HPDE6-E6E7 (cell line): ENCODE results near the gene NENF.
A peak's percentile ranks its signal among the peaks of the same experiment; 100 is the strongest.
"Not testable (repeated sequence)": the region's sequence is repeated elsewhere in the genome, so short reads cannot be mapped to it uniquely, and the experiment has no call there.

ENCODE experiments used
- DNase-seq: peaks from one replicate; pipeline ENCODE4 v3.0.0; 2011; ENCODE audit warnings: missing footprints; ENCODE audit errors: extremely low spot score

Gene NENF

DNA sequence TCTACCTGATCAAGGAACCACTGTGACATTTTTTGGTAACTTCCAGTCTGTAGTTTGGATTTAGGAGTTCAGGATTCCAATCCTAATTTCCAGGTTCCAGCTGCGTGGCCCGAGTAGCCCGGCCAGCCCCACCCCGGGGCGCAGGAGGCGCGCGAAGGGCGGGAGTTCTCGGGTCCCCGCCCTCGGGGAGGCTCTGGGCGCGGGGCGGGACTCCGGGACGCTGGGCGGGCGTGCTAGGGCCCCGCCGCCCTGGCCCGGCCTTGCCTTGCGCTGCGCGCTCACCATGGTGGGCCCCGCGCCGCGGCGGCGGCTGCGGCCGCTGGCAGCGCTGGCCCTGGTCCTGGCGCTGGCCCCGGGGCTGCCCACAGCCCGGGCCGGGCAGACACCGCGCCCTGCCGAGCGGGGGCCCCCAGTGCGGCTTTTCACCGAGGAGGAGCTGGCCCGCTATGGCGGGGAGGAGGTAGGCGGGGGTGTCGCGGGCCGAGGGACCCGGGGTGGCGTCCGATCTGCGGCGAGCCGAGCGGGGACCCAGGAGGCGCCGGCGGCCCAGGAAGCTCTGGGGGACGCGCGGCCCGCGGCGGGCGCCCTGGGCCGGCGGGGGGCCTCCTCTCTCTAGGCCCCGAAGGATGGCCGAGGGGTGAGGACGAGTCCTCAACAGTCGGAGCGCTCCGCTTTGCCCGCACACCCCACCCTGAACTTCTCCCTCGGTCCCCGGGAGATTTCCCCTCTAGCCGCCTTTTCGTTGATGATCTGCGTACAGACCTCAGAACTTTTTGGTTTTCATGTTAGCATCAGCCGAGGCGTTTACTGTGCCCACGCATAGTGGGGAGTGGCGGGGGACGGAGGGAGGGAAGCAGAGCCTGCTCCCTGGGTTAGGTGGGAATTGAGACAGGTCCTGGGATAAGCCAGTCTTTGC is at the start of gene NENF:
Gene NENF, plus strand, starts transcription at position 260 of the 916 bp plus-strand sequence. Its CDS starts 24 bp downstream, at position 284.
- DNase-seq: peak; percentile 95

DNA sequence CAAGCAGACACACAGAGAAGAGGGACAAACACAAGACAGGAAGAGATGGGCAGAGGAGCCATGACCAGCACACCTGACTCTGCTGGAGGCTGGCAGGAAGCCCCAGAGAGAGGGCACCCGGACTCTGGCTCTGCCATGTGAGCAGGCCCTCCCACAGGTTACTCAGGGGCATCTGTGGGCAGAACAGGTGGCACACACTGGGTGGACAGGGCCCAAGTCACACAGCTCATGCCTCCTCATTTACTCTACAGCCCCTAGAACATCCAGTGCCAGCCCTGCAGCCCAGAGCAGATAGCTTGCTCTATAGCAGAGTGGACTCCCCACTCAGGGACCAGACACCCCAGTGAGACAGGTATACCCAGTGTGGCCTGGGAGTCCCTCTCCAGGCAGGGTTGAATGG is 46.7 kb upstream of the NENF start:
- DNase-seq: no peak

DNA sequence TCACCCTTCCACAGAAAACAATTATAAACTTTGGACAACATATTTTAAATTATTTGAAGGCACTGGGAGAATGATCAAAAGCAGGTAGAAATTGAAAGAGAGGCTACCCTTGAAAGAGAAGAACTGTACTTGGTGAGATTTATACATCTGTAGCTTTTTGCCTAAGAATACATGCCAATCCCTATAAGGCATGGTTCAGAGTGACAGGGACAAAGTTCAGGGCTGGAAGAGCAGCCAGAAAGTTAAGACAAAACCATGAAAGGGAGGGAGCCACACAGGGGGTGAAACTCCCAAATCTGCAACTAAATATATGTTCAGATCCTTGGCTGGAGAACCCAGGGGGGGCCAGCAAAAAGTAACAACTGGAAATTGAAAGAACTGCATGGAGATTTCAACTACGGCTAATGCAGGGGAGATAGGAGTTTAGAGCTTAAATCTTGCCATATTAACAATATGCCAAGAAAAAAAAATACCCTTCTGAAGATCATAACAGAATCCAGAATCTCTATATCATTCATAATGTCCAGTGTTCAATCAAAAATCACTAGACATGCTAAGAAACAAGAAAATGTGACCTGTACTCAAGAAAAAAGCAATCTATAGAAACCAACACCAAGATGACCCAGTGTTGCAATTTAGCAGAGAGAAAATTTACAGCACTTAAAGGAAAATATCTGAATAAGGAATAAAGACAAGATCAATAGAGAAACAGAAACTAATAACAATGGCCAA is 43.6 kb upstream of the NENF start:
- DNase-seq: no peak

DNA sequence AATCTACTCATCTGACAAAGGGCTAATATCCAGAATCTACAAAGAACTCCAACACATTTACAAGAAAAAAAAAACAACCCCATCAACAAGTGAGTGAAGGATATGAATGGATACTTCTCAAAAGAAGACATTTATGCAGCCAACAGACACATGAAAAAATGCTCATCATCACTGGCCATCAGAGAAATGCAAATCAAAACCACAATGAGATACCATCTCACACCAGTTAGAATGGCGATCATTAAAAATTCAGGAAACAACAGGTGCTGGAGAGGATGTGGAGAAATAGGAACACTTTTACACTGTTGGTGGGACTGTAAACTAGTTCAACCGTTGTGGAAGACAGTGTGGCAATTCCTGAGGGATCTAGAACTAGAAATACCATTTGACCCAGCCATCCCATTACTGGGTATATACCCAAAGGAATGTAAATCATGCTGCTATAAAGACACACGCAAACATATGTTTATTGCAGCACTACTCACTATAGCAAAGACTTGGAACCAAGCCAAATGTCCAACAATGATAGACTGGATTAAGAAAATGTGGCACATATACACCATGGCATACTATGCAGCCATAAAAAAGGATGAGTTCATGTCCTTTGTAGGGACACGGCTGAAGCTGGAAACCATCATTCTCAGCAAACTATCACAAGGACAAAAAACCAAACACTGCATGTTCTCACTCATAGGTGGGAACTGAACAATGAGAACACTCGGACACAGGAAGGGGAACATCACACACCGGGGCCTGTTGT is 36.9 kb upstream of the NENF start:
- DNase-seq: not testable (repeated sequence)

DNA sequence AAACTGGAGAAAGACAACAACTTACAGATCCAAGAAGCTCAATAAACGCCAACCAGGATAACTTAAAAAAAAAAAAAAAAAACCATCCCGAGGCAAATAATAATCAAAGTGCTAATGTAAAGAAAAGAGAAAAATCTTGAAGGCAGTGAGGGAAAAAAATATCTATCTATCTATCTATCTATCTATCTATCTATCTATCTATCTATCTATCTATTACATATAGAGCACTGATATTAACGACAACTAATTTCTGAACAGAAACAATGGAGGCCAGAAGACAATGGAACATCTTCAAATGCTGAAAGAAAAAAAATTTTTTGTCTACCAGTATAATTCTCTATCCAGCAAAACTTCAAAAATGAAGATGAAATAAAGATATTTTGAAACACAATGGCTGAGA is 36.1 kb upstream of the NENF start:
- no peak for DNase-seq

DNA sequence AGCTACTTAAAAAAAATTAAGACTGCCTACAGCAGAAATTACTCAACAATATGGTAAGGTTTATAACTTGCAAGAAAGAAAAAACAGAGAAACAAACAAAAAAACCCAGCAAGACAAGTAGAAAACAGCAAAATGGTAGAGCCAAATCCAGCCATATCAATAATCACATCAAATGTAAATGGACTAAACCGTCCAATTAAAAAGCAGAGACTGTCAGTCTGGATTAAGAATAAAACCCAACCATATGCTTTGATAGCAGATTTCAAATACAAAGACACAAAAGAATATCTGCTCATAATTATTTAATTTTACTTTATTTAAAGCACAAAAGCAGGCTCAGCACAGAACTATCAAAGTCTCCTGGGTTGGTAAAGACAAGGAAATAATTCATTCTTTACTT is 35.5 kb upstream of the NENF start:
- DNase-seq: no peak

DNA sequence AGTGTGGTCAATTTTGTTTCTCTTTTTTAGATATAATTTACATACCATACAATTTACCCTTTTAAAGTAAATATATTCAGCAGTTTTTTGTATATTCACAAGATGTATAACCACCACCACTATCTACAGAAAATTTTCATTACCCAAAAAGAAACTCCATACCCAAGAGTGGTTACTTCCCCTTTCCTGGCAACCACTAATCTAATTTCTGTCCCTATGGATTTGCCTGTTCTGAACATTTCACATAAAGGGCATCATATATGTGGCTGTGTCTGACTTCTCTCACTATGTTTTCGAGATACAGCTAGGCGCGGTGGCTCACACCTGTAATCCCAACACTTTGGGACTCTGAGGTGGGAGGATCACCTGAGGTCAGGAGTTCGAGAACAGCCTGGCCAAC is 31.7 kb upstream of the NENF start:
- no peak for DNase-seq

DNA sequence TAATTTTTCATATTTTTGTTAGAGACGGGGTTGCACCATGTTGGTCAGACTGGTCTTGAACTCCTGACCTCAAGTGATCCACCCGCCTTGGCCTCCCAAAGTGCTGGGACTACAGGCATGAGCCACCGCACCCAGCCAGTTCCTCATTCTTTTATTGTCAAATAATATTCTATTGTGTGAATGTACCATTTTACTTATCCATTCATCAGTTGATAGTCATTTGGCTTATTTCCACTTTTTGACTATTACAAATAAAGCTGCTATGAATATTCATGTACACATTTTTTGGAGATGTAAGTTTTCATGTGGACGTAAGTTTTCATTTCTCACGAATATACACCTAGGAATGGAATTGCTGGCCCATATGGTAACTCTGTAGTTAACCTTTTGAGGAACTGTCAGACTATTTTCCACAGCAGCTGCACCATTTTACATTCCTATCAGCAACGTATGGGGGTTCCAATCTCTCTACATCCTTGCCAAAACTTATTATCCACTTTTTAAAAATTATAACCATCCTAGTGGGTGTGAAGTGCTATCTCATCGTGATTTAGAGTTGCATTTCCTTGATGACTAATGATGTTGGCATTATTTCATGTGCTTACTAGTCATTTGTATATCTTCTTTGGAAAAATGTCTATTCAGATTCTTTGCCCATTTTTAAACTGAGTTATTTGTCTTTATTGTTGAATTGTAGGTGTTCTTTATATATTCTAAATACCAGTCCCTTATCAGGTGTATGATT is 30.7 kb upstream of the NENF start:
- no peak for DNase-seq

DNA sequence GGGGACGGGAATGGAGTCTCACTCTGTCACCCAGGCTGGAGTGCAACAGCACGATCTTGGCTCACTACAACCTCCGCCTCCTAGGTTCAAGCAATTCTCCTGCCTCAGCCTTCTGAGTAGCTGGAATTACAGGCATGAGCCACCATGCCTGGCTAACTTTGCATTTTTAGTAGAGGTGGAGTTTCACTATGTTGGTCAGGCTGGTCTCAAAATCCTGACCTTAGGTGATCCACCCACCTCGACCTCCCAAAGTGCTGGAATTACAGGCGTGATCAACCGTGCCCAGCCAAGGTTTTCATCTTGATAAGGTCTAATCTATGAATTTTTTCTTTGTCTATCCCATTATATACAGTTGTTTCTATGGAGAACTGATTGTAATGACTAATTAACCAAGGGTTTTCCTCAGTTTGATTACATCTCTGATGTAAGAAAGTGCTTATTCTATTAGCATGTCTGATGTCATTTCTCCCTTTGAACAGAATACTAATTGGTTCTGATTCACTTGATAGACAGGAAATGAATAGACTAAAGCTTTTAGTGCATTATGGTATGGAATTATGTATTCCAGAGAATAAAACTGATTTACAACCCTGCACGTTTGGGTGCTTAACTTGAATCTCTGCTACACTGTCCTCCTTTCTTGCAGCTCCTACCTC is 29.9 kb upstream of the NENF start:
- no peak for DNase-seq

DNA sequence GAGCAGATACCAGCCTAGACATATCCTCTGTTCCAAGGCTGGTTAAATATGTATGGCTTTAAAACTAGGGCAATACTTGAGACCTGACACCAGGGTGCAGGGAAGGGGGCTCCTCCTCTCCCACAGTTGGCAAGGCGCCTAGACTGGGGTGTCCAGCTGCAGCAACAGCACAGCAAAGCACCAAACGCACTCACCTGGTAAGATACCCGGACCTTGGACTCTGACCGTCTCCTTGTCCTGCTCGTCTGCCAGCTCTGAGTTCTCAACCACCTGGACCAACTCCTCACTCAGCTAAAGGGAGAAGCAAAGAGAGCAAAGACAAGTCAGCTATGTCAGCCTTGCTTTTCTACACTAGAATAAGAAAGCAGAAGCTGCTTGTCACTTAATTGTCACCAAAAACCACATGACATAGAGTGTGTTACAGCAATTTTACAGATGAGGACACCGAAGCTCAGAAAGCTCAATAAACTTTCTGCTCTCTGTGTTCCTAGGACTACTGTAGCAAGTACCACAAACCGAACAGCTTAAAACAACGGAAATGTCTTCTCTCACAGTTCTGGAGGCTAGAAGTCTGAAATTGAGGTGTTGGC is 22.4 kb upstream of the NENF start:
- DNase-seq: no peak

DNA sequence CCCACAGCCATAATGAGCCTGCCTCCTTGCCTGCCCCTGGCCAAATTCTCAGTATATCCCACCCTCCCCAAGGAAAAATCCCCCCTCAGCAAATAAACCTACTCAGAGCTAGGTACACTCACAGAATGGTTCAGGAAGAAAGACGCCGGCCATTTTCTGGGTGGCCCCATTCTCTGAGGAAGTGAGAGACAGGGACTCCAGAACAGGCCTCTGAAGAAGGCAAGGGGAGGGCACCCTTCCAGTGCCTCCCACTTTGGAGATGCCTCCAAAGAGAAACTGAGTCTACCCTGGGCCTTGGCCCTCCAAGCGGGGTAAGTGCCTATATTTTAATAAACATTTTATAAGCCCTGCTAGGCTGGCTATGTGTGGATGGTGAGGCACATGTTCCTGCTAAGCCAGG is 20.3 kb upstream of the NENF start:
- DNase-seq: no peak

DNA sequence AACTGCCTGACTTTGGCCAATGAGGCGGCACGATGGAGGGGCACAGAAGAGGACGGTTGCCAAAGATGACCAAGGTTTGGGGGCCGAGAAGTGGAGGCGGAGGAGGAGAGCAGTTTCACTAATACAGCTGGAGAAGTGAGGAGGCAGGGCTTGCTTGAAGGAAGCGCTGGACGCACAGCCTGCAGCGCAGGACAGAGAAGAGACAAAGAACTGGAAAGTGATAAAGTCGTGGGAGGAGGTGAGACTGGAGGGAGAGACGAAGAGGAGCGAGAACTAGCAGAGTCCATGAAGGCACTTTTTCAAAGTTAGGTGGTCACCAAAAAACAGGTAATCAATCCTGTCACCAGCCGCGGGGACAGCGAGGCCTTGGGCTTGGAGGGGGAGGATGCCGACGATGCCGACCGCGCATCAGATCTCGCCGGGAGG is 18.8 kb upstream of the NENF start:
- peak; percentile 43 for DNase-seq

DNA sequence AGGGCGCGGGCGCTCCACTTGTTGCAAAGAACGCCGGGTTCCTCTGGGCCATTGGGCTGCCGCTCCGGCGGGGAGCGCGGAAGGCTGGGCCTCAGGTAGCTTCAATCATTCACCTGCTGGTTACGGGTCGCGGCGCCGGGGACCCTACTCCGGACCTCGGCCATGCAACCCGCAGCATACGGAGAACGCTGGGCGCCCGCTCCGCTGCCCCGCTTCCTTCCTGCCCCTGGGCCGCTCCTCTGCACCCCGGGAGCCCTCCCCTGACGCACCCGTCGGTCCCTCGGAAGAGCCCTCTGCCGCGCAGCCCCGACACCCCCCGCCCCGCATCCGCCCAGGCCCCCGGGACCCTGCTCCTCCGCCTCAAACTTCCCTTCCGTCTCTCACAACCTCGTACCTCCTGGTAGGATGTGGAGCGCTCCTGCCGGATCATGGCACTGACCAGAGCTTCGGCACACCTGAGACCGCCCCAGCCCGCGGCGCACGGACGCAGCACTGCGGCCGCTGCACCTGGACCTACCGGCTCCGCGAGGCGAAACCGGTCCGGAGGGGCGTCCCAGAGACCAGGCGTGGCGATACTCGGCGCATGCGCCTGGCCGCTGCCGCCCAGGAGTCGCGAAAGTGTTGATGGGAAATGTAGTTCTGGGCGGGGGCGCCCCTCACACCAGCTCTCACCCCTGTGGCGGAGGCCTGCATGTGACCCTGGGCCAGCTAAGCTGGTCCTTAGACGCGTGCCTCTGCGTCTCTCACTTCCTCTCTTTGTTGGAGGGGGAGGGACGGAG is 18.2 kb upstream of the NENF start, which contains the start of gene PACC1:
Gene PACC1, minus strand, starts transcription at position 559 of the 779 bp plus-strand sequence. Its CDS starts 129 bp downstream, at position 430.
- peak; percentile 98 for DNase-seq

DNA sequence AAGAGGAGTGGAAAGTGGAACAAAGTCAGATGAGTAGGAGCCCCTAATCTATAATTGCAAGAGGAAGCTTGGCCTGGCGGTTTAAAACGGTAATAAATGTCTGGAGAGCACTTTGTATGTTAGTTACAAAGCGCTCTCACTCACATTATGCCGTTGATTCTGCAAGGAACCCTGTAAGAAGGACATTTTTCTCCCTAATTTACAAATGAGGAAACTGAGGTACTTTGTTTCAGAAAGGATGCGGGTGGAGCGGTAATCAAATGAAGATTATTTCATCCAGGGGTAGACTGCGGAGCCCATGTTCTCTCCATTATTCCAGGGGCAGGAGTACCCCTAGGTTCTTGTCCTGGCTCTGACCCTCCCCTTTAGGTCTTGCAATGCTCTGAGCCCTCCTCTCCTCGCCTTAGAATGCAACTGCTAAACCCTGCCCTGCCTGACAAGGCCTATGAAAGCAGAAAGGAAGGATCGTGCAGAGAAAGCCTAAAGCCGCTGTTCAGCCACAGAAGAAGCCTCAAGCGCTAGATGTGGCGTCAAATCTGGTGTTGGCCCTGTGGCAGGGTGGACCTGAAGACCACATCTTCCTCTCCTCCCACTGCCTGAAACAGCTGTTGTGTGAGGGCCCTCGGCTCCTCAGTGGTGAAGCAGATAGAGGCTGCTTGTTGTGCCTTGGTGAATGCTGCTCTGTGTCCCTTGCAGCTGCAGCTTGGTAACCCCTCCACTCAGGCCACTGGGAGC is 17.4 kb upstream of the NENF start:
- DNase-seq: no peak

DNA sequence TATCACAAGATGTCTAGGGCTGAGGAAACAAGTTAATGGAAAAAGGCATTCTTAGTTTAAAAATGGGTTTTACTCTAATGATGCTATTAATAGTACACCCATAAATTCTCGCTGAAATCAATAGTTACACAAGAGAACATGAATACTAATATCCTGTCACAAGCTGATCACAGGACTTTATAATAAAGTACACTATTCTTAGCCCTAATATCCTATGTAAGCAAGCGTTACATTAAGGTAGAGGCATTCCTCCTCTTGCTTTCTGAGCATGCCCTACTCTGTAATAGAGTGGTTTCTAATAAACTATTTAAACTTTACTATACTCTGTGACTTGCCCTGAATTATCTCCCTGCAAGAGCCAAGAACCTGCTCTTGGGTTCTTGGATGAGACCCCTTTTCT is 11.6 kb upstream of the NENF start:
- DNase-seq: no peak

DNA sequence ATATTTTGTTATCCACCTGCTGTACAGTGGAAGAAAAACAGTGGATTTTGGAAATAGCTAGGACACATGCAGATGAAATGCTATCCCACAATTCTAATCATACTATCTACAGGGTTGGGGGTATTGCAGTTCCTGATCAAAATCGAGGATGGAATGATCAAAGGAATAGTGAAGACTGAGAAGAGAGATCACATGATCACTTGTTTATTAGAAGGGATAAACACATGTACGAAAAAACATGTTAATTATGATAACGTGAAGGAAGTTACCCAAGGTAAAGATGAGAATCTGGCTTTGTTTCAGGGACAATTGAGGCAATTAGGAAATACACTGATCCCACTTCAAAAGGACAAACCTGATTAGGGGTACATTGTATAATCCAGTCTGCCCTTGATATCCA is 8.8 kb upstream of the NENF start:
- no peak for DNase-seq

DNA sequence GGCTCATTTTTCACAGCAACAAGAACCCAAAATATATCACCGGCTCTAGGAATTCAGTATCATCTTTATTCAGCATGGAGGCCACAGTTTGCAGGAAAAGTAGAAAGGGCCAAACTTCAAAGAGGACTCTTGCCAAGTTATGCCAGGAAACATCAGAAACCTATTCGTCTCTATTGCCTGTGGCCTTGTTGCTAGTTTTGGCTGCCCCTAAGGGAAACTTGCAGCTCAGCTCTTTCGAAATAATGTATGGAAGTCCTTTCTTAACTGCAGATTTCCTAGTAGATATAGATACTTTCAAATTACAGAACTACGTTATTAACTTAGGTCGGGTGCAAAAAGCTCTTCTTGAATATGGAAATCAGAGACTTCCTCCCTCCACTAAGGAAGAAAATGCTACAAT is 4.2 kb upstream of the NENF start:
- DNase-seq: no peak

DNA sequence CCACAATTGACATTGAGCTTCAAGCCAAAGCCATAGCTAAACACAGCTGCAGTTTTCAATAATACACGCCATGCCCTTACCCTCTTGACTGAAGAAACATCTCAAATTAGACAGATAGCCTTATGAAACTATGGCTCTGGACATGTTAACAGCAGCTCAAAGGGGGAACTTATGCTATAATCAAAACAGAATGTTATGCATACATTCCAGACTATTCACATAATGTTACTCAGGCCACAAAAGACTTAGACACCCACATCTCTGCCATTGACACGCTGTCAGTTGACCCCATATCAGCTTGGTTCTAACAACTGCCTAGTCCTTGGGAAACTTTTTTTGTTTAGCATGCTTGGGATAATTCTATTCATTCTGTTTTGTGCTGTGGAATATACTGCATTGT is 2.3 kb upstream of the NENF start:
- DNase-seq: no peak

DNA sequence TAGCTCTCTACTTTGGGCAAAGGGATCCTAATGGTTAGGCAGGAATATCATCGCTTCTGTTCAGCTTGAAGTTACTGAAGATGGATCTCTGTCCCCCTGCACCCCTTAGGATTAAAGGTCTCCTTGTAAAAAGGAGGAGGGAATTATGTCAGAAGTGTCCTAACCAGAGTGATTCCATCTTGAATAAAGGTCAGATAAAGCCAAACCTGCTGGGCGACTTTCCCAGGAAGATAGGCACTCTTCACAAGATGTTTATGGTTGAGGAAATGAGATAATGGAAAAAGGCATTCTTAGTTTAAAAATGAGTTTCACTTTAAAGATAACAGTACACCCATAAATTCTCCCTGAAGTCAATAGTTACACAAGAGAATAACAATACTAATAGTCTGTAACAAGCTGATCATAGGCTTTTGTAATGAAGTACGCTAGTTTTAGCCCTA is 1.7 kb upstream of the NENF start:
- no peak for DNase-seq
